HG02623 (cell line): ENCODE results near the gene RYK.
A peak's percentile ranks its signal among the peaks of the same experiment; 100 is the strongest.
"Not testable (repeated sequence)": the region's sequence is repeated elsewhere in the genome, so short reads cannot be mapped to it uniquely, and the experiment has no call there.

Source experiments
- ATAC-seq: cut with Tn5 transposase; IDR thresholded peaks from one replicate; pipeline ENCODE4 v1.9.1; 2021; ENCODE audit warnings: moderate library complexity; ENCODE audit not compliant: unreplicated experiment

RYK gene

DNA sequence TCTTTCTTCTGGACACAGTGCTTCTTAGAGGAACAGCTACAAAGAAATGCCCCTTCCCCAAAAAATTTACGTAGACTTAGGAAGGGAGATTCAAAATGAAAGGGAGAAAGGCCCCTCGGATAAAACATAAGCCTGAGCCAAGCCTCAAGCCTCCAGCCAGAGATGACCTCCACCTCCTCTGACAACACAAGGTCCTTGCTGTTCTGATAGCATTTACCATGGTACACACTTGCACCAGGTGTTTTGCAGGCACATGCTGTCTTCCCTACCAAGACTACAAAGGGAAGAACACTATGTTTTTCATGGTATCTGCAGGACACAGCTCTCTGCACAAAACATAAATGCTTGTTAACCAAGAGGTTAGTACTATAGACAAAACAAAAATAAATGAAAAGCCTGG, 27.8 kb downstream of the RYK start:
- ATAC-seq = no peak

DNA sequence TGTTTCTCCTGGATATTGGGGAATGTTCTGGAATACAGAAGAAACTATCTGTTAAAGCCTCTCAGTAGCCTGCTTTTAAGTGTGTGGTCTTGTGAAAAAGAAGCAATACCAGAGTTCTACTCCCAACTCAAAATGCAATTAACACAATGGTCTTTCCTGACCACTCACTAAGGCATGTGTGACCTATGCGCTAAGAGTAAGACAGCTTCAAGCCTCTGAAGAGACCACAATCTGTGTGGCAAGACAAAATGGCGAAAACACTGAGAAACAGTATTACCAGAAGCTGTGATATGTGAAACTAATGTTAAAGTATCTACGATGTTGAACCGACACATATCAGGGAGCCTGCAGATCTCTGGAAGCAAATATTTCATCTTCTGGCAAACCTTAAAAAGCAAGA, 33.8 kb downstream of the RYK start:
- no peak for ATAC-seq

DNA sequence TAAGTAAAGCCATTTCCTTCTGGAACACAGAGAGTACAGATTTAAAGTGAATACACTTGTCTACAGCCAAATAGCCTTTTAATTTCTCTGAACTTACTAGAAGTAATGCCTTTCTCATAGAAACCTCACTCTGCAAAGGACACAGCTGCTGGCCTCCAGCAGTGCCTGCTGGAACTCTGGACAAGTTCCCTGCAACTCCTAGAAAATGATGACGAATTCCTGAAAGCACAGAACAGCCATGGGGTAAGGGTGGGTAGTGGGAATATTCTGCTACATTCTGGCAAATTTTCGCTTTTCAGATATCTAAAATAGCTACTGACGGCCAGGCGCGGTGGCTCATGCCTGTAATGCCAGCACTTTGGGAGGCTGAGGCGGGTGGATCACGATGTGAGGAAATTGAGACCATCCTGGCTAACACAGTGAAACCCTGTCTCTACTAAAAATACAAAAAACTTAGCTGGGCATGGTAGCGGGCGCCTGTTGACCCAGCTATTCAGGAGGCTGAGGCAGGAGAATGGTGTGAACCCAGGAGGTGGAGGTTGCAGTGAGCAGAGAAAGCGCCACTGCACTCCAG, 34.4 kb downstream of the RYK start:
- no peak for ATAC-seq

DNA sequence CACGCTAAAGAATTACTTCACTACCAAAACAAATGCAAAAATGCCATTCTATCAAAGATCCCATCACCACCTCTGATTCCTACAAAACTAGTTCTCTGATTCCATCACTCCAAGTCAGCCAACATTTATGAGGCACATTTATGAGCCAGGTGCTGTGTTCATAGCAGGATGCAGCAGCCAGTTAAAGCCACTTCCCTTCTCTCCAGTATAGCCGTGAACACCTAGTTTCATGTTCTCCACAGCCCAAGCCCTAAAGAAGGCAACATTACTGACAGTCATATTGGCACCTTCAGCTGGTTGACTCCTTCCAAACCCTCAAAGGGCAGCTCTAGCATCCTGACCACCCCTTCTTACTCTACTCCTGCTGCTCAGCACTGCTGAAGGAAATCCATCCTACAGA, 36.4 kb downstream of the RYK start:
- ATAC-seq = no peak

DNA sequence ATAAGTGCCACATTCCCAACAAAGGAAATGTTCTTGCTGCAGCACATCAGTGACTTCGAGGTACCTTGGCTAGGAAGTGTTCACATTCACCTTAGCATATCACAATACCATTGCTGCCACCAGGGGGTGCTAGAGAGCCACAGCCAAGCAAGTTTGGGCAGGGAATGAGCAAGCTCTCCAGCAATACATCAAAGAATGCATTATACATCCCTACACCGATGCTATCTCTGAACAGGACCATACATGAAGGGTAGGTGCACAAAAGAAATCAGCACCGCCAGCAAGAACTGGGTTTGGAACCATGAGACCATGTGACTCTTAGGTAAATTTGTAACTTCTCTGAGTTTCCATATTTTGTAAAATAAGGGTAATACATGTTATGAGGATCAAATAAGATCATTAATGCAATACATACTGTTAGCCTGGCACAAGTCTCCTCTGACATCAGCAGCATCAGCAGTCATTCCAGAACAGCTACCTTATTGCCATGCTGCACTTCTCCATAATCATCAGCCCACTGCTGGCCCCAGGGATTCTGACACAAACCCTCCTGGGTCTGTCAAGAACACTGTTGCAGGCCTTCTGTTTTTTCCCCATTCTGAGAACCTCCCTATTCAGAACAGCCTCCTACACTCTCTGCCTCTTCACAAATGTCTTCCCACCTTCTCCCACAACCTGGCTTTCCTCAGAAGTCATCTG, 37.5 kb downstream of the RYK start:
- ATAC-seq = peak; percentile 50

DNA sequence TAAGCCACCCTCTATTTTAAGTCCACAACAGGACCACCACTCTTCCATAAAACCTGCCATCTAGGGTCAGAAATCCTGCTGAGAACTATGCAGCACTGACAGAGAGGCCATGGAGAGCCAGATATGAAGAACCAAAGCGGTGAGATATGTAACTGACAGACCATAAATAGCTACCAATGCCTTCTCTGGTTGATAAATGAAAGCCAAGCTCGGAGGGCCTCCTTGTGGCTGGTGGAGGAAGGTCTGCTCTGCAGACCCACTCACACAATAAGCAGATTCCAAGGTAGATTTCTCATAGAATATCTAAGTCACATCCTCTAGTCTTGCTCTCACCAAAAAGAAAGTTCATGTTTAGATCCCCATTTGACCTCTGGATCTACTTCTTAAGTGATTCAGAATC, 38.9 kb downstream of the RYK start:
- ATAC-seq = peak; percentile 70

DNA sequence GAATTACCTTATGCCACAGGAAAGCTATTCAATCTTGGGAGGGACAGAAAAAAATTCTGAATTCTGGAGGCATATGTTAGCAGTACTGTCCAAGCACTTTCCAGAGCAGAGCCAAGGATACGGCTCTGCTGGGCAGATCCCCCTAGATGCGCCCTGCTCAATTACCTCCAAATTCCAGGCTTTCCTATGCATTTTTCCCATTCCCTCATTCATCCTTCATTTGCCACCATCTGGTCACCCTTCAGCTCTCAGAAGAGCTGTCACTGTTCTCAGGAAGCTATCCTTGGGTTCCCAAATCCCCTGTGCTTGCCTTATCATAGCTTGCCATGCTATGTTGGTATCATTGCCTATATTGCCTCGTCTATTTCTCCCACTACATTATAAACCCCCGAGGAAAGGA, 45.2 kb downstream of the RYK start:
- ATAC-seq = no peak

DNA sequence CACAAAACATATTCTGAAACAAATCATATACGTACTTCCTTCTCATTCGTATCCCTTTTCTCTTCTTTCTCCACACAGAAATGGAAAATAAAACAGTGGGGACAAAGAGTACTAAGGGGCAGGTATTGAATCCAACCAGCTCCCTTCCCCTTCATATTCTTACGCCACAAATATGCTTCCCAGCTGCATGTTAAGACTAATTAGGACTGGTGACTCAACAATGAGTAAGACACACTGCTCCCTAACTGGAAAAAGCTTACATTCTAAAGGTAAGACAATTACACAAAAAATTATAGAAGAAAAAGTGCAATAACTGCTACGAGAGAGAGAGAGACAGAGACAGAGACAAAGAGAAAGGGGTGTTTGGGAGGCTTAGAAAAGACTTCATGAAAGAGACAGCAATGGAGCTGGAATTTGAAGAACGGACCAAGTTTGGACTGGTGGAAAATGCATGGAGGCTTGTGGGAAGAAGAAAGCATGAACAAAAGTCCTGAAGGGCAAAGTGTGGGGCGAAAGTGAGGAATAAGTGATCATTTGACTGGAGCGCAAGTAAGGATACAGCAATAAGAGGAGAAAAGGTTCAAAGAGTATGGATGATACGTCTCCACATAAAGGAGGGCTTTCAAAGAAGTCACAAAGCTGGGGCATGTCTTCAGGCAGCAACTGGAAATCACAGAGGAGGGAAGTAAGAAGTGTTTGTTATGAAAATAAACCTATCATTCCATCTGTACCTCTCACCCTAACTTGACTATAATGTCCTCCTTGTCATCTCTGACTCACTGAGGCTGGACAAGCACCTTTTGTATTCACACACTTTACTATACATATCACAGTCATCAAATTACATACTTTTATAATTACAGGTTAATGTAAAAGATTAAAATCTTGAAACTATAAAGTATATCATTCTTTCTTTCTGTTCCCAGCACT, 49.2 kb downstream of the RYK start:
- ATAC-seq = no peak

DNA sequence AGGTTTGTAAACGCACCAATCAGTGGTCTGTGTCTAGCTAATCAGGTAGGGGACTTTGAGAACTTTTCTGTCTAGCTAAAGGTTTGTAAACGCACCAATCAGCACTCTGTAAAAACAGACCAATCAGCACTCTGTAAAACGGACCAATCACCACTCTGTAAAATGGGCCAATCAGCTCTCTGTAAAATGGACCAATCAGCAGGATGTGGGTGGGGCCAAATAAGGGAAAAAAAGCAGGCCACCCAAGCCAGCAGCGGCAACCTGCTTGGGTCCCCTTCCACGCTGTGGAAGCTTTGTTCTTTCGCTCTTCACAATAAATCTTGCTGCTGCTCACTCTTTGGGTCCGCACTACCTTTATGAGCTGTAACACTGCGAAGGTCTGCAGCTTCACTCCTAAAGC, 50.8 kb downstream of the RYK start:
- not testable (repeated sequence) for ATAC-seq

DNA sequence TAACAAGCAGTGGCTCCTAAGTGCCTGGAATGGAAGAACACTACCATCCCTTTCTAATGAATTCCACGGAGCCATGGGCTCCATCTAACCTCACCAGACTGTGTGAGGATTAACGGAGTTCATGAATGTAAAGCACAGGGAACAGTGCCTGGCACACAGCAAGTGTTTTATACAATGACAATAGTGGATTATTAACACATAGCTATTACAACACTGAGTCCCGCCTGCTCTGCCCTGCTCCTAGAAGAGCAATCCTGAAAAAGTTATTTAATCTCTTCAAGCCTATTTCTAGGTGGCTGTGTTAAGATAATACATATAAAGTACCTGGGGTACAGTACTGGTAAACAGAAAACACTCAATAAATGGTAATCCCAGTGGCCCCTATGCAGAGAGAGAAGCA, 51.4 kb downstream of the RYK start:
- no peak for ATAC-seq

DNA sequence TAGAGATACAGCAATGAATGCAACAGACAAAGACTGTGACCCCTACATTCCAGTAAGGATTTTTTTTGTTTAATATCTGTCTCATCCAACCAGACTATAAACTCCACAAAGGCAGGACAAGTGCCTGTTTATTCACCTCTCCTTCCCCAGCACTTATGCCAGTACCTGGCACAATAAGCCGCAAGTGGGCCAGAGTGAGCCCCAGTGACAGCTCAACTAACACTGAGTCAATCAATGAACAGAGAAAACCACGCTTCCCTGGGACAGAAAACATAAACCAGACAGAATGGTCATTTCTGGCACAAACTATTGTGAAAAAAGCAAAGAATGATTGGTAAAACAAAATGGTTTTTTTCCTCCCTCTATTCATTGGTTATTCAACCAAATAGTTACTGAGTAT, 52.2 kb downstream of the RYK start:
- no peak for ATAC-seq

DNA sequence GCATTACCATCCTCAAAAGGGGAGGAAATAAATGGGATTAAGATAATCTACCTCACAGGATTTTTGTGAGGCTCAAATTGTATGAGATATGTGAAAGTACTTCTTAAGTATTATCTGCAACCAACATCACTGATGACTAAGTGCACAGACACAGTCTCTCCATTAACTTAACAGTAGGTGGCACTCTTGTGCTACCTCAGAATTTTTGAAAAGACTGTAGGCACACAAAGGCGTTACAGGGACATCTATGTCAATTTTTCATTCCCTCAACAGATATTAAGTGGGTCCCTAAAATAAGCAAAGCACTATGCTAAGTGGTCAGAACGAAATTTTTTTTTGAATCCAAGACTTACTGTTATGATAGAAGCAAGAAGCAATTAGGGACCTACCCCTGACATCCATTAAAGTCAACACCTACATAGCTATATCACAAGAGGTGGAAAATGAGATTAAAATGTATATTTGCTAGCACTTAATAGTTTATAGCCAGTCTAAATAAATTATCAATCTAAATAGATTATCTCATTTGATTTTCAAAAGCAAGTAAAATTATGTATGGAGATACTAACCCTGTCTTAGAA, 52.9 kb downstream of the RYK start:
- peak; percentile 61 for ATAC-seq

DNA sequence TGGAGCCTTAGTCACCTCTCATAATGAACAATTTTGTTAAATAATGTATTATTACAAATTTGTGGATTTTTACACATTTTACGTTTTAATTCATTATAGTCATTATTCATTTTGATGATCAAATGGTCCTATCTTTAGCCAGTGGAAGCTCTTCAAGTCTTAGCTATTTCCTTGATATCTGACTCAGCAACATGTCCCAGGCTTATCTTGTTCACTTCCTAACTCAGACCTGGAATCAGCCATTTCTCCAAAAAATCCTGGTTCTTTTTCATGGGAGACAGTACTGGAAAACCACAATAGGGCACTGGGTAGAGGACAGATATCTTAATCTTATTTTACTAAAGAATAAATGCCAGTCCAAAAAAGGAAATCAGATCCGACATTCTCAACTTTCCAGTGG, 56.4 kb downstream of the RYK start:
- ATAC-seq = no peak

DNA sequence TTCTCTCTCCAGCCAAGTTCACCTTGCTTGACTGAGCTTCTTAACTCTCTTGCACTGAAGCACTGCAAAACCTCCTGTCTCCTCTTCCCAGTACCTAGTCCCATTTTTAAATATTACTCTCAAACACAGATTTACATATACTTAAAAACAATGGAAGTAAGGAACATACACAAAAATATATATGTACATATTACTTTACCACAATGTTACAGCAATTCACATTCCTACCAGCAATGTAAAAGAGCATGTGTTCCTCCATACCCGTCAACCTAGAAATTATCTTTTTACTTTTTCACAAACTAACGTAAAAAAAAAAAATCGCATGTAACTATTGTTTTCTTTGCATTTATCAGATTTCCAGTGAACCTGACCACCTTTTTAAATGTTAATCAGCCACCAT, 60.4 kb downstream of the RYK start:
- no peak for ATAC-seq

DNA sequence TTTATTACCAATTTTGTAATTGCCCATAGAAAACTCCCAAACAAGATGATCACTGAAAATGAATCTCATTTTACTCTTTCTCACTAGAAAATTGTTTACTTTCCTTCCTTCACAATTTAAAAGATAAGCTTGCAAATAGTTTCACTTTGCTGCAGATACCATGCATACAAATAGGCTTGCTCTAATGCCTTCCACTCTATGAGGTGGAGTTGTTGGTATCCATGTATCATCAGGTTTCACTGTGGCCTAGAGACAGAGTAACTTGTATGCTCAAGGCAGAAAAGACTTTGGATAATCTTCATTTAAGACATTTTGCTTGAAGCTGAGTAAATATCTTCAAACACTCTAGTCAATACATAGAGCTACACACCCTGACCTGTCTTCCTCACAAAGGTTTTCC, 60.8 kb downstream of the RYK start:
- no peak for ATAC-seq

DNA sequence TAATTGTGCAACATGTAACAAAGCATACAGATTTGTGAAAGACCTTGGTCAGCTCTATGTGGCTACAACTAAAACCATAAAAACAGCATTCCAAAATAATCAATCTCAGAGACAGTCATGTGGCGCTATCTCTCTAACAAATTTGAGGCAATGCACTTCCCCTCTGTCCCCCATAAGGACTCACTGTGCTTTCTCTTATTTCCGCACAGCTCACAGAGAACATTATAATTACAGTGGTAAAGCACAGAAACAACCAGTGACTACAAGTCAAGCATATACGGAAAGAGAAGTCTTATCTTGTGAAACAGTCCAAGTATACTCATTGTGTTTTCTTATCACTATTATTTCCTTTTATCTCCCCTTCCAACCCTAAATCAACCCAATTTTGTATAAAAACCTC, 64.3 kb downstream of the RYK start:
- no peak for ATAC-seq

DNA sequence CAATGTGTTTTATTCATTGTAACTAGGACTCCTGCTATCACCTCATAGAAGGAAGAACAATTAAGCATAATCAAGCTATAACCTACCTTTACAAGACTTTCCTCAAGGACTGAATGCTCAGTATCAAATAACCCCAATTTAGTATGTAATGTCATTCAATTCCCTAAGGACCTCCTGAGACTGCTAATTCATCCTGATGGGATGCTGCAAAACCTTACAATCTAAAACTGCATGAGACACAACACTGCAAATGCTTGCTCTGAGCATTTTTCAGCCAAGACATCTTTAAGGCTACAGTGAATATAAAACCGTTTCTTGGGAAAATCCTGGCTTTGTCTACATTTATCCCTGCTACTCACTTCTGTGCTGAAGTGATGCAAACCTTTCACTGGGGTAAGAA, 69.9 kb downstream of the RYK start:
- ATAC-seq = no peak

DNA sequence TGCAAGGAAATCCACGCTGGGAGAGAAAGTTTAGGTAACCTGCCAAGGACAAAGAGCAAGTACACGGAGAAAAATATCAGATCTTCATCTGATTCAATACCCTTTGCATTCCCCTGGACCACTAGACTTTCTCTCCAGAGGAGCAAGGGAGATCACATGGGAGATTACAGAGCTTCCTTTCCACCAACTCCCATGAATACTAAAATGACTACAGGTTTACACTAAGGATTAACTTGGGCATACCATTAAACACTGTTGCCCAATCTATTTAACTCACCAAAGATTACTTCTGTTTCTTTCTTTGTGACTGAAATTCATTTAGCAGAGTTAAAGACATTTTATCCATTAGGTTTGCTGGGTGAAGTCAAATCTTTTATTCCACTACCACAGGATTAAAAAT, 71.2 kb downstream of the RYK start:
- no peak for ATAC-seq

DNA sequence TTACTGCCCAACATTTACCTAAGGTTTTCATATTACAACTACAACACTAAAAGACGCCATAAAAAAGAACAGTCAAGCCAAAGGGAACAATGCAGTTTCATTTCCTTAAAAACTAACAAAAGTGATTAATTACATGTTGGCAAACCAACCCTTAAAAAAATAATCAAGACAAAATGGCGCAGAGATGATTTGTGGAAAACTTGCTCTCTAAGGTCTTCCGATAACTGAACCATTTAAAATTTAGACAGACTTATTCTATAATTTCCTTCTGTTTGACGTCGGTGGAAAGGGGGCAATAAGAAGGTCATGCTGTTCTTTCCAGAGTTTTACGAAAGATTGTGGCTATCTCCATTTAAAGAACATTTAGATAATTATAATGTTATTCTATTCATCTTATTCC, 87.6 kb downstream of the RYK start:
- no peak for ATAC-seq

DNA sequence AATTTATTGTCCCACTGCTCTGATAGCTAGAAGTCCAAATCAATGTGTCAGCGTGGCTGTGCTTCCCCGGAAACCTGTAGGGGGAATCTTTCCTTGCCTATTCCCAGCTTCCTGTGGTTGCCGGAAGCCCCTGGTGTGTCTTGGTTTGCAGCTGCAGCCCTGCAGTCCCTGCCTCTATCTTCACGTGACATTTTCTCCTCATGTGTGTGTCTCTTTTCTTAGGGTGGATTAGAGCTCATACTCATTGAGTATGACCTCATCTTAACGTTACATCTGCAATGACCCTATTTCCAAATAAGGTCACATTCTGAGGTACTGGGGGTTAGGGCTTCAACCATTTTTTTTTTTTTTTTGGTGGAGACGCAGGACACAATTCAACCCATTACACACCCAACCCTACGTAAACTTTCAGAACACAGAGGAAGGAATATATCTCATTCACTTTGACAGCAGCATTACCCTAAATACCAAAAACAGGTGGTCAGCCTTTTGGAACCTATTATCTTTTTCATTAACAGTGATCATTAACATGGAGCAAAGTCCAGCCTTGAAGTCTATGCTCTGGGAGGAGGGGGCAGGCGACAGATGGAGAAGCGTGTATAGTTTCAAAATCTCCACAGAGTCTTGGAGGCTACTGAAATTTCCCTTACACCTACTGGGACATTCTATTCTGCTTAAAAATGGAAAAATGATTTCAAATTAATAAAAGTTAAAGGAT, 88.6 kb downstream of the RYK start:
- no peak for ATAC-seq

DNA sequence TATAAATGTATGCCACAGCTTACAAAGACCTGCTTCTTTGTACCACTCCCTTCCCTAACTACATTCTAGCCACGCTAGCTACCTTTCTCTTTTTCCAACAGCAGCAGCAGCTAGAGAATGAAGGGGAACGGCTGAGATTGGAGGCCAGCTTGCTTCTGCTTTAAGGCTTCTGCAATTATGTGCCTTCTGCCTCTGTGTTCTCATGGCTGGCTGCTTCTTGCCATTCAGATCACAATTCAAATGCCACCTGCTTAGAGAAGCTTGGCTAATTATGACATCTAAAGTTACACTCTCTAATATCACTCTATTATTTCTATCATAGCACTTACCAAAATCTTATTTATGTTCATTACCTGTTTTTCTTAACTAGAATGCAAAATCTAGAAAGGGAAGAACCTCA, 95.2 kb downstream of the RYK start:
- ATAC-seq = no peak
